ENCODE results near the gene TNFAIP8.

Gene TNFAIP8

DNA sequence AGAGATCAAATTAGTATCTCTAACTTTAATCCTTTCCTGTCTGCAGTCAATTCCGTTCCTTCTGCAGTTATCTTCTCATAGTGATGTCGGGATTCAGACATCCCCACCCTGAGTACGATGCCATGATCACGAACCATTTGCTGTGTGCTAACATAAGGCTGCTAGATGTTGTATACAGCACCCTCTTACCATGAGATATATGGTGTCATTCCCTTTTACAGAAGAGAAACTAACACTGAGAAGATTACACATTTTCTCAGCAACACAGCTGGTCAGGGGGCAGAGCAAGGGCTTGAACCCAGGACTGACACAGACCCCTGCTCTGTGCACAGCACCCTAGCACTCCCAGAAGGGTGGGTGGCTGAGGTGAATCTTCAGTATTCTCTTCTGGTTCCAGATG, 49.6 kb downstream of the TNFAIP8 start:
- TF ChIP-seq CTCF (IDR thresholded peaks at IDR 0.05; ENCODE audit: unreplicated experiment in 3 of 3): no peak
- Mint-ChIP-seq H3K4me1 (peaks cover under 1% of the 10 kb centered on the region), H3K36me3 (ENCODE audit: low read depth) (no peaks in the 10 kb centered on the region), H3K27me3 (ENCODE audit: low read depth) (peaks cover 12% of the 10 kb centered on the region), H3K4me3 (no peak overlapping the region), H3K9me3 (no peaks in the 10 kb centered on the region), H3K27ac (no peak overlapping the region)

- Mint-ChIP-seq H3K4me1 (peaks cover 9% of the 10 kb centered on the region), H3K4me3 (no peak overlapping the region), H3K9me3 (no peaks in the 10 kb centered on the region), H3K36me3 (ENCODE audit: low read depth) (no peaks in the 10 kb centered on the region), H3K27ac (no peak overlapping the region), H3K27me3 (ENCODE audit: low read depth) (peaks cover 16% of the 10 kb centered on the region)
- no peak for TF ChIP-seq CTCF (IDR thresholded peaks at IDR 0.05; ENCODE audit: unreplicated experiment in 3 of 3)
Observed at GRCh38 chr5:119406551-119407110, 50.8 kb downstream of the TNFAIP8 start.

DNA sequence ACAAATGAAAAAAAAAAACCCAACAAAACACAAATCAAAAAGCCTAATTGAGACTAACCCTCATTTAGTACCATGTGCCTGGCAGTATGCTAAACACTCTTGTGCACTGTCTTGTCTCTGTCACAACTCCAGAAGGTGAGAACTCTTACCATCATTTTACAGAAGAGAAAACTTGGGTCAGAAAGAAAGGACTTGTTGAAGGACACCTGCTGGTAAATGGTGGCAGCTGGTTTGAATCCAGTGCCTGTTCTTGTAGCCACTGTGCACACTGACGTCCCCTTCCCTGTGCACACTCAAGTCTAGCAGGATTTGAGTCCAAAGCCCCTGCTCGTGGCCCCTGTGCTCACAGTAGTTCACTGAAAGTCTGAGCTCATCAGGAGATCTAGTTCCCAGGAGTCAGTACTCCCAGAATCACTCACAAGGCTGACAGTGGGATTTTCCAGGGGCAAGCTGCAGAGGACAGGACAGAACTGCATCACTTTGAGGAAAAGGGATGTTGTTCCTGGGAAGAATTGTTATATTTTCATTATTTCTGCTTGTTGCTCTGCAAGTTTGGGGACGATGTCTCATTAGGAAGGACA, 53.5 kb downstream of the TNFAIP8 start:
- peaks cover 12% of the 10 kb centered on the region for H3K27me3 Mint-ChIP-seq (ENCODE audit: low read depth)
- H3K36me3 Mint-ChIP-seq (ENCODE audit: low read depth): no peaks in the 10 kb centered on the region
- H3K4me3 Mint-ChIP-seq: no peak overlapping the region
- H3K27ac Mint-ChIP-seq: peak overlapping the region in 1 of 3 experiments; percentile 11
- H3K4me1 Mint-ChIP-seq: peaks cover 9% of the 10 kb centered on the region
- H3K9me3 Mint-ChIP-seq: no peaks in the 10 kb centered on the region
- no peak for TF ChIP-seq CTCF (IDR thresholded peaks at IDR 0.05; ENCODE audit: unreplicated experiment in 3 of 3)

GRCh38 chr5:119410448-119411159, 54.8 kb downstream of the TNFAIP8 start:
- H3K27me3 Mint-ChIP-seq (ENCODE audit: low read depth): peaks cover 9% of the 10 kb centered on the region
- H3K27ac Mint-ChIP-seq: peak overlapping the region; percentile 25 to 80 (median 53)
- no peaks in the 10 kb centered on the region for H3K36me3 Mint-ChIP-seq (ENCODE audit: low read depth)
- H3K9me3 Mint-ChIP-seq: no peaks in the 10 kb centered on the region
- no peak for TF ChIP-seq CTCF (IDR thresholded peaks at IDR 0.05; ENCODE audit: unreplicated experiment in 3 of 3)
- H3K4me1 Mint-ChIP-seq: peaks cover 9% of the 10 kb centered on the region
- H3K4me3 Mint-ChIP-seq: peak overlapping the region in 2 of 3 experiments; percentile 22 to 87

- Mint-ChIP-seq H3K9me3 (no peaks in the 10 kb centered on the region), H3K4me3 (peak overlapping the region; percentile 86 to 87 (median 87)), H3K27me3 (ENCODE audit: low read depth) (peaks cover 7% of the 10 kb centered on the region), H3K27ac (peak overlapping the region; percentile 80 to 91 (median 86)), H3K36me3 (ENCODE audit: low read depth) (no peaks in the 10 kb centered on the region), H3K4me1 (peaks cover 9% of the 10 kb centered on the region)
- peak; percentile 94 to 97 (median 96) for TF ChIP-seq CTCF (IDR thresholded peaks at IDR 0.05; ENCODE audit: unreplicated experiment in 3 of 3)
Observed at GRCh38 chr5:119411361-119412278, 55.8 kb downstream of the TNFAIP8 start.

Data from nephron (organoid).